Stomach (tissue), 9 donors: ENCODE measurements around the gene SMAD7. TPM values are rescaled to one million over a fixed set of nuclear protein-coding genes. Genes with fewer than 3 reads are reported as not detected.
A peak's percentile ranks its signal among the peaks of the same experiment; 100 is the strongest.

Experiments
- DNase-seq, 2 donors: peaks; one replicate each; pipeline versions ENCODE4 v3.0.0 to v3.0.0-alpha.2; 2013 to 2019
- H3K27ac ChIP-seq, 5 donors: fragments of 200-600 bp in 4 of 5; sonication (generic) in 4 of 5; one replicate each; pipeline ENCODE4 v1.5.1; 2013 to 2019; ENCODE audit warnings: mild to moderate bottlenecking in 1 of 5, moderate library complexity in 1 of 5
- H3K27me3 ChIP-seq, 3 donors: fragments of 200-600 bp; sonication (generic); one replicate each; pipeline ENCODE4 v1.5.1; 2017 to 2019; ENCODE audit warnings: mixed run types in 1 of 3
- H3K36me3 ChIP-seq, 4 donors: fragments of 200-600 bp; sonication (generic); 1 replicate in 3 of 4; 2 replicates in 1 of 4; pipeline ENCODE4 v1.5.1; 2016 to 2019
- H3K4me1 ChIP-seq, 4 donors: fragments of 200-600 bp; sonication (generic); one replicate each; pipeline ENCODE4 v1.5.1; 2016 to 2019
- H3K4me3 ChIP-seq, 4 donors: fragments of 200-600 bp; sonication (generic) in 3 of 4; one replicate each; pipeline ENCODE4 v1.5.1; 2016 to 2019; ENCODE audit warnings: mild to moderate bottlenecking in 1 of 4
- H3K9me3 ChIP-seq, 4 donors: fragments of 200-600 bp; sonication (generic); one replicate each; pipeline ENCODE4 v1.5.1; 2016 to 2019
- CTCF ChIP-seq, 7 experiments: fragments of 450-650 bp in 4 of 7; fragments of 200-600 bp in 3 of 7; sonication (generic) in 3 of 7; IDR thresholded peaks; one replicate each; pipeline ENCODE4 v1.5.1; 2016 to 2019; ENCODE audit warnings: antibody characterized with exemption in 7 of 7, control low read depth in 2 of 7, mild to moderate bottlenecking in 1 of 7
- EP300 ChIP-seq: sonication (generic); formaldehyde crosslinking; IDR thresholded peaks from one replicate; pipeline ENCODE4 v1.6.1; 2017; ENCODE audit warnings: antibody characterized with exemption
- POLR2A ChIP-seq, 4 donors: fragments of 450-650 bp; IDR thresholded peaks; one replicate each; pipeline ENCODE4 v1.6.1; 2016; ENCODE audit warnings: antibody characterized with exemption in 4 of 4, control low read depth in 2 of 4, mild to moderate bottlenecking in 1 of 4, moderate library complexity in 1 of 4
- POLR2AphosphoS5 ChIP-seq, 3 donors: sonication (generic); formaldehyde crosslinking; IDR thresholded peaks; one replicate each; pipeline ENCODE4 v1.6.1; 2016; ENCODE audit warnings: antibody characterized with exemption in 3 of 3
- WGBS, 5 donors: extraction: QIAGEN DNeasy Blood & Tissue Kit in 3 of 5; methylation state at CpG; one replicate each; pipeline versions ENCODE4 v1.1.5 to v1.1.7; 2013 to 2018; 5-methylcytosine and 5-hydroxymethylcytosine counted together
- intact Hi-C: fragments of 100-400 bp; cut with DNase I; formaldehyde crosslinking; loops from one replicate; pipeline ENCODE4 v1.15.1; 2023; ENCODE audit warnings: low total_unique reads
- polyA plus RNA-seq, 3 donors: library from polyadenylated mRNA; stranded (reverse); fragments of 200-250 nt; gene quantifications; one replicate each; pipeline ENCODE4 v1.2.3, GENCODE V29; 2013
- total RNA-seq, 5 donors: library from RNA; depleted of rRNA; stranded (reverse); fragments of >200 nt; gene quantifications; one replicate each; pipeline versions ENCODE4 v1.1.0 to v1.2.3, GENCODE V29; 2014 to 2016
- donor health status: healthy with polysubstance abuse.
- donor health status: Bipolar disorder and iron deficiency.
- donor health status: healthy.

The SMAD7 gene
- total and polyA plus RNA-seq, 8 donors = 4.5 to 123 (median 10.6) TPM

GRCh38 chr18:48942086-48942485, 8.7 kb downstream of the SMAD7 start:
- Histone ChIP-seq H3K27me3 (no peaks in the 10 kb centered on the region), H3K4me1 (peaks cover 96 to 100% (median 98%) of the 10 kb centered on the region in 4 donors), H3K36me3 (peaks cover 8 to 44% (median 16%) of the 10 kb centered on the region in 4 donors), H3K27ac (peak overlapping the region in 4 of 5 donors; percentile 76 to 100 (median 98)), H3K4me3 (peak overlapping the region in 1 of 4 donors; percentile 11), H3K9me3 (no peaks in the 10 kb centered on the region)
- no peak for DNase-seq
- 68 to 86% (median 77%) methylated on average over 8 of the region's 8 CpGs for WGBS, 5 donors
- intact Hi-C loops = no loop called here
- no peak for TF ChIP-seq EP300
- TF ChIP-seq CTCF (IDR thresholded peaks at IDR 0.05) = no peak
- no peak for TF ChIP-seq POLR2AphosphoS5 (IDR thresholded peaks at IDR 0.05)
- no peak for TF ChIP-seq POLR2A (IDR thresholded peaks at IDR 0.05)

- Histone ChIP-seq H3K36me3 (peaks cover 8 to 42% (median 16%) of the 10 kb centered on the region in 4 donors), H3K9me3 (no peaks in the 10 kb centered on the region), H3K4me3 (peak overlapping the region in 1 of 4 donors; percentile 18), H3K27ac (peak overlapping the region; percentile 11 to 100 (median 97)), H3K27me3 (no peaks in the 10 kb centered on the region), H3K4me1 (peaks cover 96 to 100% (median 99%) of the 10 kb centered on the region in 4 donors)
- intact Hi-C loops = no loop called here
- 64 to 71% (median 69%) methylated on average over 7 of the region's 7 CpGs for WGBS, 5 donors
- no peak for DNase-seq
- TF ChIP-seq EP300 = no peak
These were observed 9.1 kb downstream of the SMAD7 start for GRCh38 chr18:48941672-48942071.

- 45 to 53% (median 48%) methylated on average over 14 of the region's 14 CpGs for WGBS, 5 donors
- peaks cover 96 to 100% (median 99%) of the 10 kb centered on the region in 4 donors for H3K4me1 ChIP-seq
These were observed 9.7 kb downstream of the SMAD7 start for GRCh38 chr18:48940854-48941611.

GRCh38 chr18:48939205-48940097, 11.3 kb downstream of the SMAD7 start:
- TF ChIP-seq EP300 = no peak
- no peak for TF ChIP-seq POLR2A (IDR thresholded peaks at IDR 0.05)
- TF ChIP-seq POLR2AphosphoS5 (IDR thresholded peaks at IDR 0.05) = no peak
- TF ChIP-seq CTCF (IDR thresholded peaks at IDR 0.05) = no peak
- intact Hi-C loops = no loop called here

More at GRCh38 chr18:48940854-48941611, 9.7 kb downstream of the SMAD7 start:
- peak in 1 of 2 donors; percentile 80 for DNase-seq
- H3K27ac ChIP-seq = peak overlapping the region; percentile 36 to 100 (median 97)
- no peaks in the 10 kb centered on the region for H3K9me3 ChIP-seq
- intact Hi-C loops = no loop called here
- H3K27me3 ChIP-seq = no peaks in the 10 kb centered on the region
- H3K36me3 ChIP-seq = peaks cover 8 to 47% (median 16%) of the 10 kb centered on the region in 4 donors
- no peak for TF ChIP-seq POLR2A (IDR thresholded peaks at IDR 0.05)
- peak overlapping the region in 2 of 4 donors; percentile 18 for H3K4me3 ChIP-seq

GRCh38 chr18:48938827-48939204, 11.9 kb downstream of the SMAD7 start:
- peak overlapping the region; percentile 9 to 100 (median 97) for H3K27ac ChIP-seq
- intact Hi-C loops = no loop called here
- H3K36me3 ChIP-seq = peaks cover 8 to 31% (median 16%) of the 10 kb centered on the region in 4 donors
- H3K27me3 ChIP-seq = no peaks in the 10 kb centered on the region
- peak overlapping the region; percentile 21 to 33 (median 26) for H3K4me3 ChIP-seq
- H3K9me3 ChIP-seq = no peaks in the 10 kb centered on the region
- peaks cover 97 to 100% (median 98%) of the 10 kb centered on the region in 4 donors for H3K4me1 ChIP-seq
- peak in 1 of 2 donors; percentile 35 for DNase-seq
- 30 to 69% (median 47%) methylated on average over 9 of the region's 9 CpGs for WGBS, 5 donors
- TF ChIP-seq CTCF (IDR thresholded peaks at IDR 0.05) = no peak
- TF ChIP-seq POLR2A (IDR thresholded peaks at IDR 0.05) = no peak
- no peak for TF ChIP-seq EP300
- TF ChIP-seq POLR2AphosphoS5 (IDR thresholded peaks at IDR 0.05) = no peak

More at GRCh38 chr18:48939205-48940097, 11.3 kb downstream of the SMAD7 start:
- 9 to 18% (median 13%) methylated on average over 15 to 16 of the region's 16 CpGs for WGBS, 5 donors
- peak overlapping the region; percentile 76 to 100 (median 97) for H3K27ac ChIP-seq
- no peaks in the 10 kb centered on the region for H3K9me3 ChIP-seq
- DNase-seq = peak in 1 of 2 donors; percentile 76
- H3K27me3 ChIP-seq = no peaks in the 10 kb centered on the region
- peak overlapping the region; percentile 21 to 33 (median 26) for H3K4me3 ChIP-seq
- H3K4me1 ChIP-seq = peaks cover 96 to 100% (median 98%) of the 10 kb centered on the region in 4 donors
- H3K36me3 ChIP-seq = peaks cover 8 to 35% (median 16%) of the 10 kb centered on the region in 4 donors
